Melanocyte of skin (primary cell): ENCODE measurements around the gene JUP. TPM values are rescaled to one million over a fixed set of nuclear protein-coding genes. Genes with fewer than 3 reads are reported as not detected.

ENCODE experiments used
- small RNA-seq, 2 donors: library from RNA; depleted of rRNA; stranded (forward); fragments of <200 nt; gene quantifications; one replicate each; pipeline ENCODE3, GENCODE V24; 2012
- total RNA-seq, 2 donors: library from RNA; depleted of rRNA; stranded (reverse); fragments of >200 nt; gene quantifications; 2 replicates each; pipeline ENCODE4 v1.2.3, GENCODE V29; 2012

The JUP gene
- 1 to 10 TPM; 1.7 to 3.8 TPM for total RNA-seq

GRCh38 chr17:41786227-41787020, at the start of gene JUP:
Gene JUP (minus strand): TSS chr17:41786711. CDS start chr17:41771854, 14,857 bp downstream.

GRCh38 chr17:41835800-41836549, 49.5 kb upstream of the JUP start, which contains the start of gene NT5C3B:
Gene NT5C3B (minus strand): TSS chr17:41836232. CDS start chr17:41836193, 39 bp downstream.

GRCh38 chr17:41812381-41813151, 26.1 kb upstream of the JUP start, which contains the start of gene FKBP10:
Gene FKBP10 (plus strand): TSS chr17:41813004. CDS start chr17:41813035, 31 bp downstream.

GRCh38 chr17:41811549-41812380, 25.3 kb upstream of the JUP start, which contains the start of gene P3H4:
Gene P3H4 (minus strand): TSS chr17:41811949. CDS start chr17:41811915, 34 bp downstream.

DNA sequence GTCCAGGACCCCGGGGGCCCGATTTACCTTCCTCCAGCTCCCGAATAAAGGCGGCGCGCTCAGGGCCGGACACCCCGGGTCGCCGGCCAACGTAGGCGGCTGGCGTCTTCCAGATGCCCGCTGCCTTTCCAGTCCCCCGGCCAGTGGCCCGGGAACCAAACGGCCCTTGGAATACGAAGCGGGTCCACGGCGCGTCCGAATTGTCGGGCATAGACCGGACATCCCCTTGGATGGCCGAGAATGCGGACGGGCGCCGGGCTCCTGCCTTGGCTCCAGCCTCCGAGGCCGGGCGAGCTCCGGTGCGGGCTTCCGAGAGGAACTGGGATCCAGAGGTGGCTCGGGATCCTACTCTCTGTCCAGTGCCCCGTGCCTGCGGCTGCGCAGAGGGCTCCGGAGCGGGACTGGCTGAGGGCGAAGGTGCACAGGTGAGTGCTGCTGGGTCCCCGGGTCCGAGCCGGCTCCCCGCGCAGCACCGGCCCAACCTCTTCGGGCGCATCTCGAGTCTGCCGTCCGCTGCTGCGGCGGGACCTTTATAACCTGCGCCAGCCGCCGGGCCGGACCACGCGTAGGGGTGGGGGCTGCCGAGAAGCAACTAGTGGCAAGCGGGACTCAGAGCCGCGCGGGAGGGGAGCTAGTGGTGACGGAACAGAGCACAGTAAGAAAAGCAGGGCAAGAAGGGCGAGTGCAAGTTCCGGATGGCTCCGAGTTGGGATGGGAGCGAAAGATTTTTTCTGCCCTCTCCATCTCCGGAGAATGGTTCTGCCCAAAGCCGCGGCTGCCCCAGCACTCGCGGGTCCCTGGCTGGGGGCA, 52.2 kb downstream of the JUP start, which contains the start of gene HAP1:
HAP1 (minus strand) TSS at position 505 of the 810 bp plus-strand sequence; CDS start at position 496, 9 bp downstream.

GRCh38 chr17:41711669-41712400, 74.7 kb downstream of the JUP start, which contains the start of gene GAST:
Gene GAST (plus strand): TSS chr17:41712331. CDS start chr17:41715437, 3,106 bp downstream.

Small RNA genes lying within 50 kb of the gene (small RNA-seq; reads per million reads assigned to genes)
- 0 reads per million in 2 donors for gene RN7SL399P
- gene RNA5SP442: 0 to 0.09 reads per million in 2 donors

Other genes with a start within 250 kb of the JUP start
- gene KRT9, start 214.7 kb downstream of the JUP start, total RNA-seq: not detected
- 1 to 10 TPM in 1 of 2 donors, under 1 TPM in 1; under 0.01 to 1.0 TPM for gene KRT14, start 199.8 kb downstream of the JUP start, total RNA-seq
- gene KRT16, start 173.9 kb downstream of the JUP start, total RNA-seq: under 1 TPM in 1 of 2 donors, not detected in 1; 0.69 TPM
- 1 to 10 TPM in 1 of 2 donors, not detected in 1; 1.7 TPM for gene KRT17, start 162.1 kb downstream of the JUP start, total RNA-seq
- 10 to 100 TPM; 52.3 to 67.3 TPM for gene EIF1, start 97.8 kb downstream of the JUP start, total RNA-seq
- gene GAST, start 74.4 kb downstream of the JUP start, total RNA-seq: not detected
- gene HAP1, start 52.1 kb downstream of the JUP start, total RNA-seq: under 1 TPM in 1 of 2 donors, not detected in 1; under 0.01 TPM
- 10 to 100 TPM; 17.2 to 24.0 TPM for gene P3H4, start 25.2 kb upstream of the JUP start, total RNA-seq
- gene FKBP10, start 26.3 kb upstream of the JUP start, total RNA-seq: 100 to 1,000 TPM in 1 of 2 donors, 10 to 100 TPM in 1; 64.0 to 111 TPM
- gene NT5C3B, start 49.5 kb upstream of the JUP start, total RNA-seq: 10 to 100 TPM; 37.5 to 49.0 TPM
- gene KLHL10, start 51.1 kb upstream of the JUP start, total RNA-seq: under 1 TPM in 1 of 2 donors, not detected in 1; under 0.01 TPM
- gene KLHL11, start 78.7 kb upstream of the JUP start, total RNA-seq: 10 to 100 TPM; 23.4 to 26.6 TPM
- 100 to 1,000 TPM; 219 to 239 TPM for gene ACLY, start 132.2 kb upstream of the JUP start, total RNA-seq
- gene ODAD4, start 143.9 kb upstream of the JUP start, total RNA-seq: under 1 TPM; 0.67 to 0.69 TPM
- gene CNP, start 180.1 kb upstream of the JUP start, total RNA-seq: 100 to 1,000 TPM; 226 to 268 TPM
- gene DNAJC7, start 230.7 kb upstream of the JUP start, total RNA-seq: 10 to 100 TPM; 52.7 to 74.3 TPM
- 10 to 100 TPM; 25.8 to 33.6 TPM for gene NKIRAS2, start 233.4 kb upstream of the JUP start, total RNA-seq